Measurements from ENCODE around the gene CABP7.

DNA sequence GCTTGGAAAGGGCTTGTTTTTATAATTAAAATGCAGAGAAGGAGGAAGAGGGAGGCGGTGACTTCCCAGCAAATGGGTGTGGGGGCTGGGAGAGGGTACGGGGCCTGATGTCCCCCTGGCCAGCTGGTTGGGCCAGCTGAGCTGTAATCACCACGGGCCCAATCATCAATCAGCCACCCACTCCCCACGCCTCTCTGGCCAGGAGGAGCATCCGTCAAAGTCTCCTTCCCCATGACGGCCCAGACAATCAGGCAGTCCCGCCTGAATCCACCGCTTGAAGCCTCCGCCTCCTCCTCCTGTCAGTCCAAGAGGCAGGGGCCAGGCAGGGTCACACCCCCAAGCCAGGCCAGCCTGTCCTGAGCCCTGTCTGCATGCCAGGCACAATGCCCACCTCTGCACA is 13.3 kb upstream of the CABP7 start:
- TF ChIP-seq EP300 (IDR thresholded peaks at IDR 0.05; ENCODE audit: low read depth in 2 of 2, low read length in 2 of 2) (no peak), EP300 (CRISPR knock-in tag; IDR thresholded peaks at IDR 0.05; ENCODE audit: borderline replicate concordance) (no peak), MXI1 (IDR thresholded peaks at IDR 0.05; ENCODE audit: borderline replicate concordance, low read depth, low read length) (no peak), ZNF282 (IDR thresholded peaks at IDR 0.05; ENCODE audit: partially characterized antibody) (no peak), ATF7-NPFF (CRISPR knock-in tag; IDR thresholded peaks at IDR 0.05; ENCODE audit: low read depth) (no peak), MTF2 (CRISPR knock-in tag; IDR thresholded peaks at IDR 0.05; ENCODE audit: borderline replicate concordance) (no peak), ZNF224 (CRISPR knock-in tag; IDR thresholded peaks at IDR 0.05) (no peak), TSC22D2 (CRISPR knock-in tag; IDR thresholded peaks at IDR 0.05; ENCODE audit: borderline replicate concordance) (no peak), ISX (CRISPR knock-in tag; conservative IDR thresholded peaks at IDR 0.05) (no peak)
- TF ChIP-seq, protein P1, sequence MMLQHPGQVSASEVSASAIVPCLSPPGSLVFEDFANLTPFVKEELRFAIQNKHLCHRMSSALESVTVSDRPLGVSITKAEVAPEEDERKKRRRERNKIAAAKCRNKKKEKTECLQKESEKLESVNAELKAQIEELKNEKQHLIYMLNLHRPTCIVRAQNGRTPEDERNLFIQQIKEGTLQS (CRISPR knock-in tag; IDR thresholded peaks at IDR 0.05): no peak
- TF ChIP-seq, protein P2, sequence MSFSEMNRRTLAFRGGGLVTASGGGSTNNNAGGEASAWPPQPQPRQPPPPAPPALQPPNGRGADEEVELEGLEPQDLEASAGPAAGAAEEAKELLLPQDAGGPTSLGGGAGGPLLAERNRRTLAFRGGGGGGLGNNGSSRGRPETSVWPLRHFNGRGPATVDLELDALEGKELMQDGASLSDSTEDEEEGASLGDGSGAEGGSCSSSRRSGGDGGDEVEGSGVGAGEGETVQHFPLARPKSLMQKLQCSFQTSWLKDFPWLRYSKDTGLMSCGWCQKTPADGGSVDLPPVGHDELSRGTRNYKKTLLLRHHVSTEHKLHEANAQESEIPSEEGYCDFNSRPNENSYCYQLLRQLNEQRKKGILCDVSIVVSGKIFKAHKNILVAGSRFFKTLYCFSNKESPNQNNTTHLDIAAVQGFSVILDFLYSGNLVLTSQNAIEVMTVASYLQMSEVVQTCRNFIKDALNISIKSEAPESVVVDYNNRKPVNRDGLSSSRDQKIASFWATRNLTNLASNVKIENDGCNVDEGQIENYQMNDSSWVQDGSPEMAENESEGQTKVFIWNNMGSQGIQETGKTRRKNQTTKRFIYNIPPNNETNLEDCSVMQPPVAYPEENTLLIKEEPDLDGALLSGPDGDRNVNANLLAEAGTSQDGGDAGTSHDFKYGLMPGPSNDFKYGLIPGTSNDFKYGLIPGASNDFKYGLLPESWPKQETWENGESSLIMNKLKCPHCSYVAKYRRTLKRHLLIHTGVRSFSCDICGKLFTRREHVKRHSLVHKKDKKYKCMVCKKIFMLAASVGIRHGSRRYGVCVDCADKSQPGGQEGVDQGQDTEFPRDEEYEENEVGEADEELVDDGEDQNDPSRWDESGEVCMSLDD (CRISPR knock-in tag; IDR thresholded peaks at IDR 0.05; ENCODE audit: borderline replicate concordance): no peak
- TF ChIP-seq, protein P3, sequence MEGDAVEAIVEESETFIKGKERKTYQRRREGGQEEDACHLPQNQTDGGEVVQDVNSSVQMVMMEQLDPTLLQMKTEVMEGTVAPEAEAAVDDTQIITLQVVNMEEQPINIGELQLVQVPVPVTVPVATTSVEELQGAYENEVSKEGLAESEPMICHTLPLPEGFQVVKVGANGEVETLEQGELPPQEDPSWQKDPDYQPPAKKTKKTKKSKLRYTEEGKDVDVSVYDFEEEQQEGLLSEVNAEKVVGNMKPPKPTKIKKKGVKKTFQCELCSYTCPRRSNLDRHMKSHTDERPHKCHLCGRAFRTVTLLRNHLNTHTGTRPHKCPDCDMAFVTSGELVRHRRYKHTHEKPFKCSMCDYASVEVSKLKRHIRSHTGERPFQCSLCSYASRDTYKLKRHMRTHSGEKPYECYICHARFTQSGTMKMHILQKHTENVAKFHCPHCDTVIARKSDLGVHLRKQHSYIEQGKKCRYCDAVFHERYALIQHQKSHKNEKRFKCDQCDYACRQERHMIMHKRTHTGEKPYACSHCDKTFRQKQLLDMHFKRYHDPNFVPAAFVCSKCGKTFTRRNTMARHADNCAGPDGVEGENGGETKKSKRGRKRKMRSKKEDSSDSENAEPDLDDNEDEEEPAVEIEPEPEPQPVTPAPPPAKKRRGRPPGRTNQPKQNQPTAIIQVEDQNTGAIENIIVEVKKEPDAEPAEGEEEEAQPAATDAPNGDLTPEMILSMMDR (CRISPR knock-in tag; IDR thresholded peaks at IDR 0.05): no peak
